ENCODE results near the gene PRKCA. TPM values are rescaled to one million over a fixed set of nuclear protein-coding genes. Genes with fewer than 3 reads are reported as not detected.

Gene PRKCA
- total and polyA plus RNA-seq, 2 donors, result 15.6 to 24.4 TPM

Small RNA genes within 50 kb of the gene (small RNA-seq; reads per million reads assigned to genes)
- gene MIR634, result not detected
- not detected for gene RN7SL735P
- gene RNA5SP444, result 0.09 reads per million
- gene RNA5SP445, result not detected
- not detected for gene RNU6-928P

Other genes with a start within 250 kb of the PRKCA start
- gene CEP112, start 110.5 kb upstream of the PRKCA start, total RNA-seq, result 36.6 TPM
- gene CEP112, start 110.5 kb upstream of the PRKCA start, polyA plus RNA-seq, result 12.4 TPM
- gene APOH, start 73.2 kb upstream of the PRKCA start, total RNA-seq, result not detected
- 3.3 TPM for gene APOH, start 73.2 kb upstream of the PRKCA start, polyA plus RNA-seq